Activated T-helper 9 cell treated with anti-CD3 and anti-CD28 coated beads, Interleukin-2, amount 50 U/mL, for 16 hours (primary cell): Measurements from ENCODE around the gene ANXA2R.
"Not testable (repeated sequence)": the region's sequence is repeated elsewhere in the genome, so short reads cannot be mapped to it uniquely, and the experiment has no call there.

Experiments
- DNase-seq: peaks from one replicate; pipeline ENCODE4 v3.0.0-alpha.2; 2020; ENCODE audit warnings: low read depth

The ANXA2R gene

DNA sequence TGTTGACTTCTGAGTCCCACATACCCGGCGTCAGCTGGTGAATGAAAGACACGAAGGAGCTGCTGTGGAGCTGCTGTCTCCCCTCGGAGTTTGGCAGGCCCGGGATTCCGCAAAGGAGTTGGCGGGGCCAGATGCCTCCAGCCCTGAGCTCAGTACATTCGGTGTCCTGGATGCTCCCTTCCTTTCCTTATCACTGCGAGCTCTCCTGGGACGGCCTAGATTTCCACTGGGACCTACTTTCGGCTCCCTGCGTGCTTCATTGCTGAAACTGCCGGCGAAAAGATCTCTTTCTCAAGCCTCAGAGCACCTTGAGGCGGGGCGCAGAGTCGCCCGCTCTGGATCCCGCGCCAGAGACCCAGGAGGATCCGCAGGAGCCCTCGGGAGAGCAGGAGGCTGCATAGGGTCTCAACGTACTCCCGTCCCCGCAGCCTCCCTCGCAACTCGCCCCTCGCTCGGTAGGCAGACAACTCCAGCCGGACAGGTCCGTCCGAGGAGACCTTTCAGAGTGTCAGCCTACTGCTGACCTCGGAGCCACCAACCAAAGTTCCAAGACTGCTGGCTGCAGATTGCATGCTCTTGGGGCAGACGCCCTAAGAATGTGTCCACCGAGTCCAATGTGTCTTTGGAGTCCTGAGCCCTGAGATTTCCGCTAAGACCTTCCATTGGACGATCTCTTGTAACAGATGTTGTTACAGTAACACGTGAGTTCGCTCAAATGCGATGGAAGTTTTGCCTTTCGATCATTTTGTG lies 6.1 kb downstream of the ANXA2R start:
- no peak for DNase-seq

DNA sequence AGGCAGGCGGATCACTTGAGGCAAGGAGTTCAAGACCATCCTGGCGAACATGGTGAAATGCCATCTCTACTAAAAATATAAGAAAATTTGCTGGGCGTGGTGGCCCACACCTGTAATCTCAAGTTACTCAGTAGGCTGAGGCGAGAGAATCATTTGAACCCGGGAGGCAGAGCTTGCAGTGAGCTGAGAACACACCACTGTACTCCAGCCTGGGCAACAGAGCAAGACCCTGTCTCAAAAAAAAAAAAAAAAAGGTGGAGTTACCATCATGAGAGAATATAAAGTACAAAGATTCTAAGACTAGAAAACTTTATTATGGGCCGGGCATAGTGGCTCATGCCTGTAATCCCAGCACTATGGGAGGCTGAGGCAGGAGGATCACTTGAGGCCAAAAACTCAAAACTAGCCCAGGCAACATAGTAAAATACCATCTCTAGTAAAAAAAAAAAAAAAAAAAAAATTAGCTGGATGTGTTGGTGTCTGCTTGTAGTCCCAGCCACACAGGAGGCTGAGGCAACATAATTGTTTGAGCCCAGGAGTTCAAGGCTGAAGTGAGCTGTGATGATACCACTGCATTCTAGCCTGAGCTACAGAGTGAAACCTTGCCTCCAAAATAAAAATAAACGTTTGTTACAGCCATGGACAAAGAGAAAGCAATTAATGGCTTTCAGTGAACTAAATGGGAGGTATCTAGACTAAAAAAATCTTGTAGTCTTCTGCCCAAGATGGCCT lies 12.9 kb downstream of the ANXA2R start:
- no peak for DNase-seq

- DNase-seq, result not testable (repeated sequence)
These were observed 14.8 kb downstream of the ANXA2R start for GRCh38 chr5:43025184-43025950.

DNA sequence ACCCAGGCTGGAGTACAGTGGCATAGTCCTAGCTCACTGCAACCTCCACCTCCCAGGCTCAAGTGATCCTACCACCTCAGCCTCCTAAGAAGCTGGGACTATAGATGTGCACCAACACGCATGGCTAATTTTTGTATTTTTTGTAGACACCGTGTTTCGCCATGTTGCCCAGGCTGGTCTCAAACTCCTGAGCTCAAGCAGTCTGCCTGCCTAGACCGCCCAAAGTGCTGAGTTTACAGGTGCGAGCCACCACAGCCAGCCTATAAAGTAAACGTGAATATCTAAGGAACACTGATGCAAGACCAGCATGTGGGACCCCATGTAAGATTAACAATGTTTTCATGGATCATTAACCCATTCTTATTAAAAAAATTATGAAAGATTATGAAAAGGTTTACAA lies 15.9 kb downstream of the ANXA2R start:
- no peak for DNase-seq

DNA sequence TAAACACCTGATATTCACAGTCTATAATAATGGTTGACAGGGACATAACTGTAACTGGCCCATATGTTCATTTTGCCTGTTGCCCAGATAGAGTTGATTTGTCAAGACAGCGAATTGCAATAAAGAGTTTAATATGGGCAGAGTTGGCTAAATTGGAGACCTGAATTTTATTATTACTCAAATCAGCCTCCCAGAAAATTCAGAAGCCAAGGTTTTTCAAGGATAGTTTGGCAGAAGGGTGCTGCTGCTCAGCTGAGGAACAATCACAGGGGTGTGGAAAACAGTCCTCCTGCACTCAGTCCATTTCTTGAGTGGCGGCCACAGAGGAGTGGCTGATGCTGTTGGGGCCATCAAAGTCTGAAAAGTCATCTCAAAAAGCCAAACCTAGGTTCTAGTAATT lies 19.0 kb downstream of the ANXA2R start:
- DNase-seq, result no peak

DNA sequence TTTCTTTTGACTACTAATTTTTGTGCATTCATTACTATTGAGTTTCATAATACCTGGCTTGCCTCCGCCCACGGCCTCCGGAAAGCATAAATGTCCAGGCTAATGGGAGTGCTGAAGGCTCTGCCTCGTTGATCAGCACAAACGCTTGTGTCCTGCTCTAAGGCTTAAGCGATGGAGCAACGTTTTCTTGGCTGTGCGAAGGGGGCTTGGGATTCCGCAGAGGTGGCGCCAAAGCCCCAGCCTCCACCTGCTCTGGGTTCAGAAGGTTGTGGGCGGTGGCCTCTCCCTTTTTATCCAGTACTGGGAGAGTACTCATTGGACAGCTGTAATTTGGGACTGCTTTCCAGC lies 19.7 kb downstream of the ANXA2R start:
- DNase-seq, result no peak

DNA sequence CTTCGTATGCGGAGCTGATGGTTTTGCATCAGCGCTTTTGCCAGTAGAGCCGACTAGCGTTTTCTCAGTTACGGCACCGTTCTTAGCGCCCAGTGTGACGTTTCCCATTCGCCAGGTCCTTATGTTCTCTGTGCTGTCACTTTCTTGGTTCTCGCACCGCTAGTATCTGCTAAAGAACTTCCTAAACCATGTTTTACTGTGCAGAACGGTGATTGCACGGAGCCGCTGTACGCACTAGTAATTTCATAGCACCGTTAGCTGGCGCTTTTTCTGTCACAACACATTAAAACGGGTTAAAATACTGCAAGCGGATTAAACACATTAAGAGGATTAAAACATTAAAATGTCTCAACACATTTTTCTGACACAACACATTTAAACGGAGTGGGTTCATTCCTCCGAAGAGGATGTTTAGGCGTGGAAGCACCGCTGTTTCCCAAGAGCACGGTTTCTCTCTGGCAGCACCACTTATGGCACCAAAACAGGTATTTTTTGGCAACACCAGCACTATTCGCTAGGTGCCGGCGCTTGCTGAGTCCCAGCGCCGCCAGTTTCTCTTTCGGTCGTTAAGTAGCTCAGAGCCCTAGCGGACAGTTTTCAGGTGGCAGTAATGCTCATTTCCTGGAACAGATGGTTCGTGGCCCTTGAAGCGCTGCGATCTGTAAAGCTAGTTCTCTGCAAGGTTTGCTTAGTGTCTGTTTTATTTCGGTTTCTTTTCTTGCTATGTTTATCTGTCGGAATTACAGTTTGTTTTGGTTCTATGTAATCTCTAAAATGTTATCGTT lies 20.3 kb downstream of the ANXA2R start:
- DNase-seq, result peak; percentile 78

GRCh38 chr5:43019291-43019613 lies 20.9 kb downstream of the ANXA2R start:
- DNase-seq, result no peak

DNA sequence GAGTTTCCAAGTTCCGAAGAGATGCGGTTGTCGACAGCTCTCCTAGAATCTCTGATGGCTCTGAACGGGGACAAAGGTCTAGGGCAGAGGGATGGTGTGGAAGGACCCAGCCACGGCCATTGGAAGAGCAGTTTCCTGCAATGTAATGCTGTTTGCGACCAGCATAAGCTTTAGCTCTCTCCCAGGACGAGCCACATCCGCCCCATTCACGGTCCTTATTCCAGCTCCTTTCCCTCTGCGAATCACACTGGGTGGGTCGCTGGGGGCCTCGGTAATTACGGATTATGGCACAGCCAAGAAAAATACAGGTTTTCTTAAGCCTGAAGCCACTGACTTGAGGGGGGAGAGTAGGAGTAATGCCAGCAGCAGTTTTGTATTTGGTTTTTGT lies 22.7 kb downstream of the ANXA2R start:
- DNase-seq, result no peak

DNA sequence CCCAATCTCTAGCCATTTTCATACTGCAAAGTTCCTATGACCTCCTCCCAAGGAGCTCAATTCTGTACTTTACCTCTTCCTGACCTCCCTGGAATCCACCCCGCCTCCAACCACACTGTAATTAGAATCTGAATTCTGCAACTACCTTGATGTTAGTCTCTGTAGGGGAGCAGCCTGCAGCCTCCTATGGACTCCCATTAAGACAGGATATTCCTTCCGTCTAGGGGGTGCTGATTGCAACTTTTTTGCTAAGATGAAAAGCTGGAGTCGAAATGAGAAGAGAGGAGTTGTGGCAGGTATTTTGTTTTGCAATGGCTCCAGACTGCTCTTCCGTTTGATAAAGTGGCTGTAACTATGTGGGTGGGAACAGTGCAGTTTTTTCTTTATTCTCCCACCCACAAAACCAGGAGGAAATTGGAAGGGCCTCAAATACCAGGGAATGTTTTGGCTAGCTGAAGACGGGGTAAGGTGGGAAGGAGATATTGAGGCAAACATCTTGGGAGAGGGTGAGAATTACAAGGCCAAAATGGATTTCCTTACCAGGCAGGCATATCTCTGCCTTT lies 23.8 kb downstream of the ANXA2R start:
- DNase-seq, result no peak

DNA sequence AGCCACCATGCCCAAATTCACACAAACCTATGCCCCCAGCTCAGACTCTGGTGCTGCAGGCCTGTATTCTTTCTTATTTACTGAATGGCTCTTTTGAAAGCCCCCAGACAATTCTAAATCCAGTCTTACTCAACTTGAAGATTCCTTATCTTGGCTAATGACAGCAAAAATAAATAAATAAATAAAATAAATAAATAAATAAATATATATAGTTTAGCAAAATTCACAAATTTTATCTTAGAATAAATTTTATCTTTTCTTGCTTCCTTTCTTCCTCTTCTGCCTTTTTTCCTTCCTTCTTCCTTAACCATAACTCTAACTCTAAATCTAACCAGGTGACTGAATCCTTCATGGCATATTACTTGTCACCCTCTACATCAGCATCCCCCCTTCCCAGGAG lies 25.6 kb downstream of the ANXA2R start:
- no peak for DNase-seq

GRCh38 chr5:43010935-43011315 lies 29.2 kb downstream of the ANXA2R start:
- DNase-seq, result no peak

- peak; percentile 81 for DNase-seq
These were observed 31.6 kb downstream of the ANXA2R start for GRCh38 chr5:43008363-43009153.

GRCh38 chr5:43007911-43008362 lies 32.2 kb downstream of the ANXA2R start:
- peak; percentile 70 for DNase-seq

- DNase-seq, result peak; percentile 68
These were observed 32.7 kb downstream of the ANXA2R start for GRCh38 chr5:43007246-43007910.

DNA sequence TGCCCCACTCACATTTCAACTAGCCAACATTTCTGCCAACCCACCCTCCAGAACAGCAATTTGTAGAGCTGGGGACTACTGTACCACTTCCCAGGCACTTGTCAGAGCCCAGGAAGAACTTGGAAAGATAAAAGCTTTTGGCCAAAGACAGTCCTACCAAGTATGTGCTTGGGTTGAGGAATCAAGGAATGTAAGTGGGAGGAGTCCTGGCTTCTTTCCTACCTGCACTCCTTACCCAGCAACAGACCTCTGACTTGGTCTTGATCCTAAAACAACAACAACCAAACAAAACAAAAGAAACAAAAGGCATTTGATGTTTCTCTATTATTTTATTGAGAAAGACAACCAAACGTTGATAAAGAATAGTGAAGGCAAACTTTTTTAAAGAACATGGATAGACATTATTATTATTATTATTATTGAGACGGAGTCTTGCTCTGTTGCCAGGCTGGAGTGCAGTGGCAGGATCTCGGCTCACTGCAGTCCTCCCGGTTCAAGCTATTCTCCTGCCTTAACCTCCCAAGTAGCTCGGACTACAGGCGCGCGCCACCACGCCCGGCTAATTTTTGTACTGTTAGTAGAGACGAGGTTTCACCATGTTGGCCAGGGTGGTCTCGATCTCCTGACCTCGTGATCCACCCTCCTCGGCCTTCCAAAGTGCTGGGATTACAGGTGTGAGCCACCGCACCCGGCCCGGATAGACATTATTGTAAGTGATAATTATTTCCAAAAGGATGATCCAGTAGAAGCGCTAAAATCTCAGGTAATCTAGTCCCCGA lies 33.5 kb downstream of the ANXA2R start:
- DNase-seq, result no peak

DNA sequence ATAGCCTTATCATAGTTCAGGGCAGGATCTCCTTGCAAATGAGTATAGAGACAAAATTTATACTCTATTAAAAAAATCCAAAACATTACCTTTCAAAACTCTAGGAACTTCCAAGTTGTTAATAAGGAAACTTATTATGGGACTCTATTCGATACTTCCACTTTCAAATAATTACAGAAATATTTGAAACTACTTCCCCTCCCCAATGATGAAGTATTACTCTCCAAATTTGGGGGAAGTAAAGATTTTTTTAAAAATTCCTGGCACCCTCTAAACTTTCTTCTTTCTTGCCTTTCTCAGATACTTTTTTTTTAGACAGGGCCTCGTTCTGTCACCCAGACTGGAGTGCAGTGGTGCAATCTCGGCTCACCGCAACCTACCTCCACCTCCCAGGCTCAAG lies 35.1 kb downstream of the ANXA2R start:
- no peak for DNase-seq

GRCh38 chr5:43001748-43002147 lies 38.4 kb downstream of the ANXA2R start:
- no peak for DNase-seq

DNA sequence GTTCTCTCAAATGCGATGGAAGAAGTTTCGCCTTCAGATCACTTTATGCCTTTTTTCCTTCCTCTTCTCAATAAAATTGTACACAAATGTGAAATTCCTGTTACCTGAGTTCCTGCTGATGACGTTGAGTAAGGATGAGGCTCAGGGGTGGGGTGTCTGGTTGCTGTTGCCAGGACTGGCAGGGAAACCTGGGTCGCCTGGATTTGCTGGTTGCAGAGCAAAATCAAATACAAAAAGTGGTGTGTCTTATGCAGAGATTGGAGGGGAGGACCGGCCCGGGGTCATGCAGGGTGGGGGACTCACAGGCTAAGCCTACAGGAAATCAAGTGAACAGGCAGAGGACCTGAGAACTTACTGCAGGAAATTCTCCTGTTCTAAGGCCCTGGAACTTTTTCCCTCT lies 39.2 kb downstream of the ANXA2R start:
- no peak for DNase-seq
